Measurements from ENCODE around the gene KIAA1671.
A peak's percentile ranks its signal among the peaks of the same experiment; 100 is the strongest.
"Not testable (repeated sequence)": the region's sequence is repeated elsewhere in the genome, so short reads cannot be mapped to it uniquely, and the experiment has no call there.

The KIAA1671 gene

DNA sequence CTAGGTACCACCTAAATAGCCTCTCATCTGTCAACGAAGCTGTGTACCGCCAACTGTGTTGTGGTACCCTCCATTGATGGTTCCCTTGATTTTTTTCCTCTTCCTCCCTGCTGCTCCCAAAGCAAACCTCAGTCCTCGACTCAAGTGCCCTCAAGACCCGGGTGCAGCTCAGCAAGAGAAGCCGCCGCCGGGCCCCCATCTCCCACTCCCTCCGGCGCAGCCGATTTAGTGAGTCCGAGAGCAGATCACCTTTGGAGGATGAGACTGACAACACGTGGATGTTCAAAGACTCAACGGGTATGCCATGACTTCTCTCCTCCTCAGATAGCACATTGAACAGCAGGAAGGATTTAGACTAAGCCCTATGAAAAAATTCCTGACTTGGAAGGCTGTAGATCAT lies 224.7 kb downstream of the KIAA1671 start:
- no peak for DNase-seq

DNA sequence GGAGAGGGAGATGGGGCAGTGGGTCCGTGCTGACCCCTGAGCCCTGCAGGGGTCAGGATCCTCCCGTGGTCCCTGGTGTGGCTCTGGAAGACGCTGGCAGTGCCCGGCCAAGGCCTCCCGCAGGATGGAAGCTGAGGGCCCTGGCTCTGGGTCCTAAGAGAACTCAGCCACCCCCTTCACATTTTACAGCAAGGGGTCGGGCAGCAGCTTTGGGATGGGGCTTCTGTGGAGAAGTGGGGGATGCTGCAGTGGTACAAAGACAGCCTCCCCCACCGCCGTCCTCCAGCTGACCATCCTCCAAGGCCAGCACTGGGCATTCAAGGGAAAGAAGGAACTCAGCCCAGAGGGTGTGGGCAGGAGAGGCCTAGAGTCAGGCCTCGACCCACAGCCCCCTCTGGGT lies 225.4 kb downstream of the KIAA1671 start:
- no peak for DNase-seq

DNA sequence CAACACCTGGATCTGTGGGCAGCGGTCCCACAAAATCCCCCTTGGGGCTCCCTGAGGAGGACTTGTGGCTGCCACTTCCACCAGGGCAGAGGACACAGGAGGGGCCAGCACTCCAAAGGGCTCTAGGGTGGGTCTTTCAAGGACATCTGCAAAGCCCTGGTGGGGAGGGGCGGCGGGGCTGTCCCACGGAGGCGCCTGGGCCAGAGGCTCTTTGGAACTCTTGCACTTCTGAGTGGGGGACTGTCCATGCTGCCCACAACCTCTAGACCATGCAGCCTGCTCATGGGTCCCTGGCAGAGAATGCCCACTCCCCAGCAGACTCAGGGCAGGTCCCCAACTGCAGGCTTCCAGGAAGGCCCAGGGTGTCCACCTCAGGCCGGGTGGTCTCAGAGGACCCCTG lies 225.8 kb downstream of the KIAA1671 start:
- not testable (repeated sequence) for DNase-seq

DNA sequence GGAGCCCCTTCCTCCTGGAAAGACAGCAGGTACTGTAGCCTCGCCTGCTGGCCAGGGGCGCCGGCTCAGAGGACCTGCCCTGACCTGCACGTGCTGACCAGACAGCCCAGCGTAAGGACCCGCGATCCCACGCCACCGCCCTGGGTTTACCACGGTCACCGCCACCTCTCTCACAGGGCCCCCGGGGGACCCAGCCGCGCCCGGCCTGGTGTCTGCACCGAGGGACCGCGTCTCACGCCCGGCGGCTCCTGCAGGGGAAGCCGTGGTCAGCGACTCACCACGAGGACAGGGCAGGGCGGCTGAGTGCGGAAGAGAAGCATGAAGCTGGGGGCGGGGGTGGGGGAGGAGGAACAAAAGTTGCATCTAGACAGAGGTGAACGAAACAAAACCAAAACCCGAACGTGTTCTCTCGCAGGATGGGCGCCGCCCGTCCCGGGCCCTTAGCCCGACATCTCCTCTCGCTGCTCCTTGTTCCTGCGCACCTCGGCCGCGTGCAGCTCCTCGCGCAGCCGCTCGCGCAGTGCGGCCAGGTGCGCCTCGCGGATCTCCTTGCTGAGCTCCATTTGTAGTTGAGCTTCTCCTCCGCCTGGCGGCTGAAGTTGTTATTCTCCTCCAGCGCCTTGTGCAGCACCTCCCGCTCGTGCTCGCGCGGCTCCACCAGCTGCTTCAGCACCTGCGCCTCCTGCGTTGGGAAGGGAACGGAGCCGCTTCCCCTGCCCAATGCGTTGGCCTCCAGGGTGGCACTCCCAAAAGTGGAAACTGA lies 226.5 kb downstream of the KIAA1671 start:
- DNase-seq: not testable (repeated sequence)

DNA sequence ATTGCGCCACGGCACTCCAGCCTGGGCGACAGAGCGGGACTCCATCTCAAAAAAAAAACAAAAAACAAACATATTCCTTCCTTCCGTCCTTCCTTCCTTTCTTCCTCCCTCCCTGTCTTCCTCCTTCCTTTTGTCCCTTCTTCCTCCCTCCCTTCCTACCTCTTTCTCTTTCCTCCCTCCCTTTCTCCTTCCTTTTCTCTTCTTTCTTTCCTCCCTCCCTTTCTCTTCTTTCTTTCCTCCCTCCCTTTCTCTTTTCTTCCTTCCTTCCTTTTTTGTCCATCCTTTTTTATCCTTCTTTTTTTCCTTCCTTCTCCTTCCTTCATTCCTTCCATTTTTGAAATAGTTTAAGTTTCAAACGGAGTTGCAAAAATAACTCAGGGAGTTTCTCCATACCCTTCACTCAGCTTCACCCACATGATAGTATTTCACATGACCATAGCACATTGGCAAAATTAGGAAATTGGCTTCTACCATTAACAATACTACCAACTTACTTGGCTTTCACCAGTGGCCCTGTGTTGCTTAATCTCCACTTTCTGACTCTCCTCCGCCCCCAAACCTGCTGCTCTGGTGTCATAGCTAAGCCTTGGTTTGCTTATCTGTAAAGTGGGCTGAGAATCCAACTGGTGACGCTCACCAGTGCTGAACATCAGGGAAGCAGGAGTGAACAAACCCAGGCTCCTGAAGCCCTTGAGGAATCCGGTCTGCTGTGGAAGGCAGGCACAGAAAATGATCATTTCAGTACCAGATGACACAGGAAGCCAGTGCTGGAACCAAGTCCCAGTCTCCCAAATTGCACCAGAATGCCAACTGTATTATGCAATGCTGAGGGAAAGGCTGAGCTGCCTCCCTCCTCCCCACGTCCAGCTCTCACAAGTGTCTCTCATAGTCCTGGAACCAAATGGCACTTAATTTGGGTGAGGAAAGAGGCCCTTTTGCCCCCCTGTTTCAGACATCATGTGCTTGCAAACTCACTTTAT lies 229.9 kb downstream of the KIAA1671 start:
- no peak for DNase-seq

DNA sequence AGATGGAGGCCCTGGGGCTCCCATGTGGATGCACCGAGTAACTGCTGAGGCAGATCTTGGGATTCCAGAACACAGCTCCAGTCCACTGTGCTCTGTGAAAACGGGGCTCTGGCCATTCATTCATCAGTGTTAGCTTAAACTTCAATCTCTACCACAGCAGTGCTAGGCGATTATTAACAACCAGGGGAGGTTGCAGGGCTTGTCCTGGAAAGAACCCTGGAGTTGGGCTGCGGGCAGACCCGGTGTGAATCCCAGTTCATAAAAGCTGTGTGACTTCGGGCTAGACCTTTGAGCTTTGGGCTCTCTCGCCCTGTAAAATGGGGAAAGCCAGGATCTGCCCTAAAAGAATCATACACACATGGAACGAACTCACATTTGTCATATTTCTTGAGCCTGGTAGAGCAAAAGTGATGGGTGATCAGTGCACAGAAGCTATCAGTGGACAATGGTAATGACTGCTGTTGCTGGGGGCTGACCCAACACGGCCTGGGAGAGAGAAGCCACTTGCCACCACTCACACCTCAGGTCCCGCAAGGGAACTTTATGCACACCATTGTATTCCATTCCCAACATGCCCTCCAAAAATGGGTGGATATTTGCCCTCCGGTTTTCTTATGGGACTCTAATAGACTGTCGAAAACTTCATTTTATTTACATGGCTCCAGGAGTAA lies 231.6 kb downstream of the KIAA1671 start:
- DNase-seq: no peak

DNA sequence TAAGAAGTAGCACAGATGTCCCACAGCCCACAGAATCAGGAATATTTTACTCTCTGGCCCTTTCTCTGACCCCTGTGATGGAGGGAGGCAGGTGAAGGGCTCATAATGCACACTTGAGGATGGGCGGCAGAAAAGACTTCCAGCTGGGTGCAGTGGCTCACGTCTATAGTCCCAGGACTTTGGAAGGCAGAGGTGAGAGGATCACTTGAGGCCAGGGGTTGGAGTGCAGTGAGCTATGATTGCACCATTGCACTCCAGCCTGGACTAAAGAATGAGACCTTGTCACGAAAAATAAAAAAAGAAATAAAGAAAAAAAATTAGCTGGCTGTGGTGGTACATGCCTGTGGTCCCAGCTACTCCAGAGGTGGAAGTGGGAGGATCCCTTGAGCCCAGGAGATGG lies 233.6 kb downstream of the KIAA1671 start:
- no peak for DNase-seq

DNA sequence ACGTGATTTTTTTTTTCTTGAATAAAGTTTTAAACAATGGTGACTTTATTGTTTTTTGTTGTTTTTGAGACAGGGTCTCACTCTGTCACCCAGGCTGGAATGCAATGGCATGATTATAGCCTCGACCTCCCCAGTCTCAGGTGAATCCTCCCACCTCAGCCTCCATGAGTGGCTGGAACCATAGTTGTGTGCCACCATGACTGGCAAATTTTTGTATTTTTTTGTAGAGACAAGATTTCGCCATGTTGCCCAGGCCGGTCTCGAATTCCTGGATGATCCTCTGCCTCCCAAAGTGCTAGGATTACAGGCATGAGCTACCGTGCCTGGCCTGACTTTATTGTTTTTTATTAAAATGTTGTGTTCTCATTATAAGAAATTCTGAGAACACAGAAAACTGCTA lies 235.0 kb downstream of the KIAA1671 start:
- DNase-seq: no peak

DNA sequence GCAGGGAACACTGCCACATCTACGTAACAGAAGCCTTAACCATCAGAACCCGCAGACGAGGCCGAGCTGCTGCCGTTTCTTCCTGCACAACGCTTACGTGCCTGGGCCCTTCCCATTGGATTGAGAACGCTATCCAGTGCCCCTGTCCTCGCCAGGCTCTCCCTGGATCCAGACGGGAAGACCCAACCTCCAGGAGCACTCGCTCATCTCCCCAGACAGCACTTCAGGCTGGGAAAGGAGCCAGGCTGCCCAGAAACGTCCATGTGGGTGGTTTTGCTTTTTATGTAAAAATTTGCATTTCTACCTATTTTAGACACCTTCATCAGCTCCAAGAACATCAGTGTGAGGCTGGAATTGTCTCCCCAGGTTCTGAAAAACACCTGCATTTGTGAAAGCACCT lies 239.9 kb downstream of the KIAA1671 start:
- no peak for DNase-seq

DNA sequence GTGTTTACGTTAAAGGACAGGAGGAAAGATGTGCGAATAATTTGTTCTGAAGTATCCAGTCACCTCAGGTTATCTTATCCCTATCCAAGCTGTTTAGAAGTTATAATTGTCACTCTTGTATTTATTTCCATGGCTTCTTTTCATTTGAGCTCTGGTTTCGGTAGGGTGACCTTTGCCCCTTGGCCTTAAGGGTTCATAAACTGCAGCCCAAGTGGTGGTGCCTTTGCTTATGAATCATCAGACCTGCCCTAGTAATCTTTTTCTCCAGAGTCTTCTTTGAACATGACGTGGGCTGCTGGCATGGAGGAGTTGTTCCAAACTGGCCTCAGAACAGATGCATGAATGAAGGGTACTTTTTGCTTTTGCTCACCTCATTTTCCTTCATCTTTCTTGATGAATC lies 240.6 kb downstream of the KIAA1671 start:
- DNase-seq: no peak

DNA sequence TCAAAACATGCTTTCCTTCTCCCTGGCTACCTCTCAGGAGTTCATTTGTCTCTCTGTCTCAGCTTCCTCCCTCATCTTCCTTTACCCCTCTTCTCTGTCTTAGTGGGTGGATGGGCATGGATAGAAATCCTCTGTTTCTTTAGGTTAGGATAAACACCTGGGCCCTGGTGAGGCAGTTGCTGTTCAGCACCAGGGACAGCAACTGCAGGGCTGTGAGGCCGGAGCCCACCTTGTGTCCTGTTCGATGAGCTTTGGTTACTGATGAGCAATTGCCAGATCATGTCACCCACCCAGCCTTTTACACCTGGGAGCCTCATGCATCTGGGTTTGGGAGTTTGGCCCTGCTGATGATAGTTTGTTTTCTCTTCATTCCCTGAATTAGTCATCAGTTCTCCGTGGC lies 241.0 kb downstream of the KIAA1671 start:
- no peak for DNase-seq

DNA sequence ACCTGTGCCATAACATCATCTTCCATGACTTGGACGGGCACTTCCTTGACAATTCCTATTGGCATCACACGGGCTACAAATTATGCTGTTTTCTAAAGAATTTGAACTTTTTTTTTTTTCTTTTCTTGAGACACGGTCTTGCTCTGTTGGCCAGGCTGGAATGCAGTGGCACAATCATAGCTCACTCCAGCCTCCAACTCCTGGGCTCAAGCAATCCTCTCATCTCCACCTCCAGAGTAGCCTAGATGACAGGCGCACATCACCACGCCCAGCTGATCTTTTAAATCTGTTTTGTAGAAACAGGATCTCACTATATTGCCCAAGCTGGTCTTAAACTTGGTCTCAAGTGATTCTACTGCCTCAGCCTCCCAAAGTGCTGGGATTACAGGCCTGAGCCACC lies 243.8 kb downstream of the KIAA1671 start:
- DNase-seq: no peak

DNA sequence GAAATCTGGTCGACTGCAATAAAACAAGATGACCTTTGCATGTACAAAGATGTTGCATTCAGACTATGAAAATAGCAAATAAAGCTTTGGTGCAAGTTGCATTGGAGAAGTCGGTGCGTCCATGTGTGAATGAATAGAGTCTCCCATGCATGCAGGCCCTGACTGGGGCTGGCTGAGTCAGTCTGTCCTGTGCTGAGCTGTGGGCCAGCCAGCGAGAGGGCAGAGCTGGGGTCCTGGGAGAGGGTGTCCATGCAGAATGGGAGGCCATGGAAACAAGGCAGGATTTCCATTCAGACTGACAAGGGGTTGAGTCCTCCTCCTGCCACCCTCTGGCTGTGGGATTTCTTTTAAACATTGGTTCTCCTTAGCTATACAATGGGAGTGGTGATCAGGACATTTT lies 244.8 kb downstream of the KIAA1671 start:
- no peak for DNase-seq

DNA sequence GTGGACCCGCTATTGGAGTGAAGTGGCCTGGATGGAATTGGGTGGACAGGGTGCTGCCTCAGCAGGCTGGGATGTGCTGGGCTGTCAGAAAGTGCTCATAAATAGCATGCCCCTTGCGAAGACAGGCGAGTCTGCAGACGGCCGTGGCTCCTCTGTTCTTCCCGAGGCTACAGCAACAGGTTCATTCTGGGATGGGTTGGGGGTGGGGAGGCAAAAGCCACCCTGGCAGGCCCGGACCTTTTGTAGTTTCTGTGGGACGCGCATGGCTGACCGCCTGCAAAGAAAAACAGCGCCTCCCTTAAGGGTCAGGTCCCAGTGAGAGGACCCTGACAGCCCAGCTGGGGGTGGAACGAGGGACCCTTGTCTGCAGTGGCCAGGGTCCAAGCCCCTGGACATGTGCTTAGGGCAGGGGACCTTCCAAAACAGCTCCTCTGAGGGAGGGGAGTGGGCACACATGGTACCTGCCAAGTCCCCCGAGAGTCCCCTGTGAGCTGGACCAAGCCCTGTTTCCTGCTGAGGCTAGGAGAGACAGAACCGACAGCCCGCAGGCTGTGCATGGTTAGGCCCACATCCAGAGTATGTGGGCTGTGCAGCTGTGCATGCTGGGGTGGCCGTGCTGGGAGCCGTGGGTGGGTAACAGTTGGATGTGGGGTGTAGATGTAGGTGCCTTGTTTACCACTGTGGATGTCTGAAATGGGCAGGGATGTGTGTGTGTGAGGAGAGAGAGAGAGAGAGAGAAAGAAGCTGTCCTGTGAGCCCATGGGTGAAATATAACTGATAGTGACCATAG lies 247.4 kb downstream of the KIAA1671 start, which contains the start of gene CRYBB3:
Gene CRYBB3, plus strand, starts transcription at position 128 of the 790 bp plus-strand sequence. CDS start 1,539 bp downstream, outside the sequence.
- DNase-seq: no peak

DNA sequence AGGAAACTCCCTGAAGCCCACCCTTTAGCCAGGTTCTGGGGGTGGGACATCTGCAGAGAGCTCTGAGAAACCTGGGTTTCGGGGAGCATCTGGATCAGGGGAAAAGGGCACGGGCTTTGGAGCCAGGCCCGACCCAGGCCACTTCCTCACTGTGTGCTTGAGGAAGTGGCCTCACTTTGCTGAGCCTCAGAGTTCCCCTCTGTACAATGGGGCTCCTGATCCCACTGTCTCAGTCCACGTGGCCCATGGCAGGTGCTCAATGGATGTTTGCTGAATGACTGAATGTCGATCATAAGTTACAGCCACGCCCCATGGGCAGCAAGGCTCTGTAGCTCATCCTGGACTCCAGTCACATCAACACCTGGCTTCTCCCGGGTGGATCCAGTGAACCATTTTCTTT lies 248.5 kb downstream of the KIAA1671 start:
- no peak for DNase-seq

DNA sequence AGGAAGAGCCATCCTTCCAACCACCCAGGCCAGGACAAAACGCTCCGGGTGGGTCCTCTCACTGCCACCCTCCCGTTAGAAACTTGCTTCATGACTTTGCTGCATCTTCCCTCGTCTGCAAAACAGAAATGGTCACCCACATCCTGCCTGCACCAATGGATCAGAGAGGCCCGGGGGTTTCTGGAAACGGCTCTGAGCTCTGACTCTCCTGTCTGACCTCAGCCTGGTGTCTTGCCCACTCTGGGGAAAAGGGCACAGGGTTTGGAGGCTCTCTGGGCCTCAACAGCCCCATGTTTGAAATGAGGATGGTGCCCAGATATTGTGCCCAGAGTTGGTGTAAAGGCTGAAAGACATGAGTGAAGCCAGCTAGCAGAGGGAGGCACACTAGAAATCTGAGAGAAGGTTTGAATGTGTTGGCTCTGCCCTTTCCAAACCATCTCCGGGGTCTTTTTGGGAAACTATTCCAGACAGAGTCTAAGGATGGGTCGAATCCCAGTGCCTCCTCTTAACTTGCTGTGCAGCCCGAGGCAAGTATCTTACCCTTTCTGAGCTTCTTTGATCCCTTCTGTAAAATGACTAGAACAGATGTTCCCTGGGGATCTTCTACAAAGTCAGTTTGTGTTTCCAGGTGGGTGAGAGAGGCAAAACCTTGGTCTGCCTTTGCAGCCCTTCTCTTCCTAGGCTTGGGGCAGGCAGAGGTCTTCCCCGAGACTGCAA lies 249.2 kb downstream of the KIAA1671 start:
- DNase-seq: no peak

DNA sequence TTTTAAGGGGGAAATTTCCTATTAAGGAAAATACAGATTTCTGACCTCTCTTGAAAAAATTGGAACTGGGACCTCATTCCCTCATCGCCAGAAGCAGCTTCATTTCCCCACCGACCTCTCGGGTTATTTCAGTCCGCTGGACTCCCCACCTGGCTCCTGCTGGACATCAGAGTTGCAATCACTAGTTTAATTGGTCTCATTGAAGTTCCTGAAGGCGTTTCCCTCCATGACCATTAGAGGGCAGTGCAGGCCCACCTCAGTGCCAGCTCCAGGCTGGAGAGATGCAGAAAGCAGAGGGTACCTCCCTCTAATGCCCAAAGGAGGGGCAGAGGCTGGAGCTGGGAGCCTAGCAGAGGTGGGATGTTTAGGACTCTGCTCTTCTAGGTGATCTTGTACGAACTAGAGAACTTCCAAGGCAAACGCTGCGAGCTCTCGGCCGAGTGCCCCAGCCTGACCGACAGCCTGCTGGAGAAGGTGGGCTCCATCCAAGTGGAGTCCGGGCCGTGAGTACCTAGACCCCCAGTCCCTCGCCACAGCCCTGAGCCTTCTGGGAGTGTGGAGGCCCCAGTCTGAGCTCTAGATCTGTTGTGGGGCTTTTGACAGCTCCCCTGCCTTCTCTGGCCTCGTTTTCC lies 249.9 kb downstream of the KIAA1671 start:
- peak; percentile 63 for DNase-seq

DNA sequence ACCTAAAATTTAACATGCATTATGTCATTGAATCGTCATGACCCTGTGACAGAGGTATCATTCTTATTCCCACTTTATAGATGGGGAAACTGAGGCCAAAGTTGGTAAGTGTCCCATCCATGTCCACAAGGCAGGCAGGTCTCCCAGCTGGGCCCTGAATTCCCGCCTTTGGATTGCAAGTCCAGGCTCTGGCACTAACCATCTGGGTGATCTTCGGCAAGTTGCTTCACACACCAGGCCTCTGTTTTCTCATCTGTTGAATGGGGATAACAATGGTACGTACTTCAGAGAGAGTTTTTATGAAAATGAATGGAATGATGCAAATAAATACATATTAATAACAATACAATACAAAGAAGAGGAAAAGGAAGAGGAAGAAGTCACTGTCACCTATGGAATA lies 250.6 kb downstream of the KIAA1671 start:
- no peak for DNase-seq

DNA sequence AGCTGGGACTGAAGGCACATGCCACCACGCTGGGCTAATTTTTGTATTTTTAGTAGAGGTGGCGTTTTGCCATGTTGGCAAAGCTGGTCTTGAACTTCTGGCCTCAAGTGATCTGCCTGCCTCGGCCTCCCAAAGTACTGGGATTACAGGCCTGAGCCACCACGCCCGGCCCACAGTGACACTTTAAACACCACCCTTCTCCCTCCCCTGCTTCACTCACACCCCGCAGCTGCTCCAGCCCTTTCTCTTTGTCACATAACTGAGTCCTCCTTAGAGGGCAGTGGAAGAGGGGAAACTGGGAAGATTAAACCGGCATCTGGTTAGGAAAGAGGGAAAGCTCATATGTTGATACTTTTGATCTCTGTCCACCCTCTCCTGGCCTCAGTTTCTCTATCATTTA lies 252.0 kb downstream of the KIAA1671 start:
- DNase-seq: not testable (repeated sequence)

DNA sequence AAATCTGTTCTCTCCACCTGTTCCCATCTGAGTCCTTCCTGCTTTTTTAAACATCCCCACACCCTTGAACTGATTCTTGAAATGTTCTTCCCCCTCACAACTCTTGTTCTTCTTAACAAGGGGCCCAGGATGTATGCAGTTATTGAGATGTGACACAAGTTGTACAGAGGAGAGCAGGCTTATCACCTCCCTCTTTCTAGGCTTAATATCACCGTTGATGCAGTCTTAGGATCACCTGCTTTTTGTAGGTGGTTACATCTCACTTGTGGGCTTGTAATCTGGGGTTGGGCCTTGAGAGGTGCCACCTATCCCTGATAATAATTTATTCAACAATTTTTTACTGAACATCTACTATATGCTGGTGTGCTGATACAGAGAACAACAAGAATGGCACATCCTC lies 253.3 kb downstream of the KIAA1671 start:
- DNase-seq: no peak

DNA sequence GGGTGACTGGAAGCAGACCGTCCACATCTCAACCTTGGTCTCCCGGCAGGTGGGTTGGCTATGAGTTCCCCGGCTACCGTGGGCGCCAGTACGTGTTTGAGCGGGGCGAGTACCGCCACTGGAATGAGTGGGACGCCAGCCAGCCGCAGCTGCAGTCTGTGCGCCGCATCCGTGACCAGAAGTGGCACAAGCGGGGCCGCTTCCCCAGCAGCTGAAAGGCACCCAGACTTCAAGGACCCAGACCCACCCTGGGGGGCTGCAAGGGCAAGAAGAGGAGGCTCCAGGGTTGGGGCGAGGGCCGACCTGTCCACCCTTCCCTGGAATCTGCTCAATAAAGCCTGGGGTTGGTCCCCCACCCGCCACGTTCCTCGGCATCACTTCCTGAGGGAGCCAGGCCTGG lies 254.5 kb downstream of the KIAA1671 start:
- DNase-seq: no peak
